ENCODE measurements around the gene ACO2. TPM values are rescaled to one million over a fixed set of nuclear protein-coding genes. Genes with fewer than 3 reads are reported as not detected.
A peak's percentile ranks its signal among the peaks of the same experiment; 100 is the strongest.

ACO2 gene
- total and polyA plus RNA-seq, 2 of the 13 experiments (the other 11 are each of a cell fraction or from before 2014, with no cell fraction given) = 19.2 to 45.6 TPM

- no peak for TF ChIP-seq ZNF512 (CRISPR knock-in tag; IDR thresholded peaks at IDR 0.05)
- TF ChIP-seq ZNF615 (CRISPR knock-in tag; IDR thresholded peaks at IDR 0.05; ENCODE audit: borderline replicate concordance) = no peak
- no peak for TF ChIP-seq CCDC6 (CRISPR knock-in tag; IDR thresholded peaks at IDR 0.05)
- TF ChIP-seq ZNF614 (CRISPR knock-in tag; IDR thresholded peaks at IDR 0.05; ENCODE audit: borderline replicate concordance) = no peak
- no peak for TF ChIP-seq ZNF703 (CRISPR knock-in tag; IDR thresholded peaks at IDR 0.05; ENCODE audit: borderline replicate concordance)
- no peak for TF ChIP-seq NPAS2 (CRISPR knock-in tag; IDR thresholded peaks at IDR 0.05; ENCODE audit: borderline replicate concordance)
- TF ChIP-seq MYC (CRISPR knock-in tag; IDR thresholded peaks at IDR 0.05; ENCODE audit: borderline replicate concordance) = 0 out of 2 replicates have a peak, but pooled peaks have one; percentile 3
- TF ChIP-seq, protein P1, sequence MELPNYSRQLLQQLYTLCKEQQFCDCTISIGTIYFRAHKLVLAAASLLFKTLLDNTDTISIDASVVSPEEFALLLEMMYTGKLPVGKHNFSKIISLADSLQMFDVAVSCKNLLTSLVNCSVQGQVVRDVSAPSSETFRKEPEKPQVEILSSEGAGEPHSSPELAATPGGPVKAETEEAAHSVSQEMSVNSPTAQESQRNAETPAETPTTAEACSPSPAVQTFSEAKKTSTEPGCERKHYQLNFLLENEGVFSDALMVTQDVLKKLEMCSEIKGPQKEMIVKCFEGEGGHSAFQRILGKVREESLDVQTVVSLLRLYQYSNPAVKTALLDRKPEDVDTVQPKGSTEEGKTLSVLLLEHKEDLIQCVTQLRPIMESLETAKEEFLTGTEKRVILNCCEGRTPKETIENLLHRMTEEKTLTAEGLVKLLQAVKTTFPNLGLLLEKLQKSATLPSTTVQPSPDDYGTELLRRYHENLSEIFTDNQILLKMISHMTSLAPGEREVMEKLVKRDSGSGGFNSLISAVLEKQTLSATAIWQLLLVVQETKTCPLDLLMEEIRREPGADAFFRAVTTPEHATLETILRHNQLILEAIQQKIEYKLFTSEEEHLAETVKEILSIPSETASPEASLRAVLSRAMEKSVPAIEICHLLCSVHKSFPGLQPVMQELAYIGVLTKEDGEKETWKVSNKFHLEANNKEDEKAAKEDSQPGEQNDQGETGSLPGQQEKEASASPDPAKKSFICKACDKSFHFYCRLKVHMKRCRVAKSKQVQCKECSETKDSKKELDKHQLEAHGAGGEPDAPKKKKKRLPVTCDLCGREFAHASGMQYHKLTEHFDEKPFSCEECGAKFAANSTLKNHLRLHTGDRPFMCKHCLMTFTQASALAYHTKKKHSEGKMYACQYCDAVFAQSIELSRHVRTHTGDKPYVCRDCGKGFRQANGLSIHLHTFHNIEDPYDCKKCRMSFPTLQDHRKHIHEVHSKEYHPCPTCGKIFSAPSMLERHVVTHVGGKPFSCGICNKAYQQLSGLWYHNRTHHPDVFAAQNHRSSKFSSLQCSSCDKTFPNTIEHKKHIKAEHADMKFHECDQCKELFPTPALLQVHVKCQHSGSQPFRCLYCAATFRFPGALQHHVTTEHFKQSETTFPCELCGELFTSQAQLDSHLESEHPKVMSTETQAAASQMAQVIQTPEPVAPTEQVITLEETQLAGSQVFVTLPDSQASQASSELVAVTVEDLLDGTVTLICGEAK (IDR thresholded peaks at IDR 0.05) = no peak
- TF ChIP-seq, protein P1 (CRISPR knock-in tag; IDR thresholded peaks at IDR 0.05) = peak; percentile 55
- TF ChIP-seq NONO (IDR thresholded peaks at IDR 0.05) = no peak
- no peak; the same call in 1 of the 2 replicates for TF ChIP-seq NONO (CRISPR knock-in tag; conservative IDR thresholded peaks at IDR 0.05)
- TF ChIP-seq CBX5 (CRISPR knock-in tag; IDR thresholded peaks at IDR 0.05; ENCODE audit: borderline replicate concordance) = no peak
- no peak for TF ChIP-seq DR1 (CRISPR knock-in tag; IDR thresholded peaks at IDR 0.05)
- peak; percentile 1; the same call in 1 of the 2 replicates for TF ChIP-seq SALL1 (CRISPR knock-in tag; IDR thresholded peaks at IDR 0.05)
- TF ChIP-seq MAX (IDR thresholded peaks at IDR 0.05) = no peak
- no peak for TF ChIP-seq SMAD1 (CRISPR knock-in tag; IDR thresholded peaks at IDR 0.05; ENCODE audit: borderline replicate concordance, low read depth)
- TF ChIP-seq ZFP62 (CRISPR knock-in tag; IDR thresholded peaks at IDR 0.05) = no peak
- TF ChIP-seq, protein P2, sequence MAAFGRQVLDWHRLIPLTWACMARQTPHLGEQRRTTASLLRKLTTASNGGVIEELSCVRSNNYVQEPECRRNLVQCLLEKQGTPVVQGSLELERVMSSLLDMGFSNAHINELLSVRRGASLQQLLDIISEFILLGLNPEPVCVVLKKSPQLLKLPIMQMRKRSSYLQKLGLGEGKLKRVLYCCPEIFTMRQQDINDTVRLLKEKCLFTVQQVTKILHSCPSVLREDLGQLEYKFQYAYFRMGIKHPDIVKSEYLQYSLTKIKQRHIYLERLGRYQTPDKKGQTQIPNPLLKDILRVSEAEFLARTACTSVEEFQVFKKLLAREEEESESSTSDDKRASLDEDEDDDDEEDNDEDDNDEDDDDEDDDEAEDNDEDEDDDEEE (CRISPR knock-in tag; IDR thresholded peaks at IDR 0.05) = no peak
- no peak for TF ChIP-seq MEIS2 (CRISPR knock-in tag; IDR thresholded peaks at IDR 0.05)
Observed at GRCh38 chr22:41469218-41469851, 418 bp downstream of the ACO2 start (continued).

All from HepG2 (cell line).